Stomach (tissue), 4 donors: ENCODE results near the gene PABPC1L2A.

Source experiments
- POLR2A ChIP-seq, 4 donors: fragments of 450-650 bp; IDR thresholded peaks; one replicate each; pipeline ENCODE4 v1.6.1; 2016; ENCODE audit warnings: antibody characterized with exemption in 4 of 4, control low read depth in 2 of 4, mild to moderate bottlenecking in 1 of 4, moderate library complexity in 1 of 4
- POLR2AphosphoS5 ChIP-seq, 3 donors: sonication (generic); formaldehyde crosslinking; IDR thresholded peaks; one replicate each; pipeline ENCODE4 v1.6.1; 2016; ENCODE audit warnings: antibody characterized with exemption in 3 of 3
- TF ChIP-seq, protein P1 (sequence below), 7 experiments: fragments of 450-650 bp in 4 of 7; fragments of 200-600 bp in 3 of 7; sonication (generic) in 3 of 7; IDR thresholded peaks; one replicate each; pipeline ENCODE4 v1.5.1; 2016 to 2019; ENCODE audit warnings: antibody characterized with exemption in 7 of 7, control low read depth in 2 of 7, mild to moderate bottlenecking in 1 of 7

DNA sequence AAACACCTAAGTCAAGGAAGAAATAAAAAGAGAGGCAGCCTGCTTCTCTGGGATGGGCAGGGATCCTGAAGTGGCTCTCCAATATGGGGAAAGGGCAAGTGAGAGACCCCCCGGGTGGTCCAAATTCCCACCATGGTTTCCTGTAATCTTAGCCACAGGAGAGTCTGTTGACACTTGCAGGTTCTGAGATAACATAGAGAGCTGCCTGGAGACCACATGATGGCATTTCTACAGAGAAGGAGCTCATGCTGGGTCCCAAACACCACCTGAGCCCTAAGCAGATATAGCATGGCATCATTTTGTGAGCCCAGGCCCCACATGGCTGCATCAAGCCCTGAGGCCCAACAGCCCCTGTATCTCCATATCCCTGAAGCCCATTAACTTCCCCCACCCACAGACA, 50.4 kb downstream of the PABPC1L2A start:
- TF ChIP-seq, protein P1, sequence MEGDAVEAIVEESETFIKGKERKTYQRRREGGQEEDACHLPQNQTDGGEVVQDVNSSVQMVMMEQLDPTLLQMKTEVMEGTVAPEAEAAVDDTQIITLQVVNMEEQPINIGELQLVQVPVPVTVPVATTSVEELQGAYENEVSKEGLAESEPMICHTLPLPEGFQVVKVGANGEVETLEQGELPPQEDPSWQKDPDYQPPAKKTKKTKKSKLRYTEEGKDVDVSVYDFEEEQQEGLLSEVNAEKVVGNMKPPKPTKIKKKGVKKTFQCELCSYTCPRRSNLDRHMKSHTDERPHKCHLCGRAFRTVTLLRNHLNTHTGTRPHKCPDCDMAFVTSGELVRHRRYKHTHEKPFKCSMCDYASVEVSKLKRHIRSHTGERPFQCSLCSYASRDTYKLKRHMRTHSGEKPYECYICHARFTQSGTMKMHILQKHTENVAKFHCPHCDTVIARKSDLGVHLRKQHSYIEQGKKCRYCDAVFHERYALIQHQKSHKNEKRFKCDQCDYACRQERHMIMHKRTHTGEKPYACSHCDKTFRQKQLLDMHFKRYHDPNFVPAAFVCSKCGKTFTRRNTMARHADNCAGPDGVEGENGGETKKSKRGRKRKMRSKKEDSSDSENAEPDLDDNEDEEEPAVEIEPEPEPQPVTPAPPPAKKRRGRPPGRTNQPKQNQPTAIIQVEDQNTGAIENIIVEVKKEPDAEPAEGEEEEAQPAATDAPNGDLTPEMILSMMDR (IDR thresholded peaks at IDR 0.05), result no peak
- no peak for TF ChIP-seq POLR2A (IDR thresholded peaks at IDR 0.05)
- no peak for TF ChIP-seq POLR2AphosphoS5 (IDR thresholded peaks at IDR 0.05)
